Subcutaneous adipose tissue (tissue), 4 donors: ENCODE results near the gene KCTD11. TPM values are rescaled to one million over a fixed set of nuclear protein-coding genes. Genes with fewer than 3 reads are reported as not detected.

ENCODE experiments used
- CTCF ChIP-seq: fragments of 450-650 bp; IDR thresholded peaks from one replicate; pipeline ENCODE4 v1.5.1; 2016; ENCODE audit warnings: low read depth, mild to moderate bottlenecking, control low read depth, antibody characterized with exemption, moderate library complexity
- total RNA-seq, 4 donors: library from RNA; depleted of rRNA; stranded (reverse); fragments of >200 nt; gene quantifications; one replicate each; pipeline ENCODE4 v1.1.0, GENCODE V29; 2016

The KCTD11 gene
- total RNA-seq, 4 donors from 2014 or later: 4.9 to 13.8 (median 7.2) TPM

- no peak for TF ChIP-seq CTCF
These were observed 25.8 kb upstream of the KCTD11 start for GRCh38 chr17:7326186-7326585.

DNA sequence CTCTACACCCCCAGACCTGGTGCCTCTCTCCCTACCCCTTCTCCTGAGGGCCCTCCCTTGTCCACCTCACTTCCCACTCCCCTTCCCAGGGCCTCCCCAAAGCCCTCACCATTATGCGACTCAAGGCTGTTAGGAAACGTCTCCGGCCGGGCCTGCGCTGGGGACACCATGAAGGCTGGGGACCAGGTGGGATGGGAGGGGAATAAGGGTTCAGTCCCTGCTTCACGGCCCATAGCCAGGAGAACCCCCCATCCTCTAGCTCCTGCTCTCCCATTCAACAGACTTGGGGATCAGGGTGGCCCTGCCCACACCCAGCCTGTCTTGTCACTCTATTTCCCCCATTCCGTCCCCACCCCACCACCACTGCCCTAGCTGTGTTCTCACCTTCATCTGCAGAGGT, 24.9 kb upstream of the KCTD11 start:
- no peak for TF ChIP-seq CTCF

GRCh38 chr17:7327501-7327900, 24.5 kb upstream of the KCTD11 start:
- TF ChIP-seq CTCF: no peak

- no peak for TF ChIP-seq CTCF
These were observed 24.0 kb upstream of the KCTD11 start for GRCh38 chr17:7328009-7328408.

DNA sequence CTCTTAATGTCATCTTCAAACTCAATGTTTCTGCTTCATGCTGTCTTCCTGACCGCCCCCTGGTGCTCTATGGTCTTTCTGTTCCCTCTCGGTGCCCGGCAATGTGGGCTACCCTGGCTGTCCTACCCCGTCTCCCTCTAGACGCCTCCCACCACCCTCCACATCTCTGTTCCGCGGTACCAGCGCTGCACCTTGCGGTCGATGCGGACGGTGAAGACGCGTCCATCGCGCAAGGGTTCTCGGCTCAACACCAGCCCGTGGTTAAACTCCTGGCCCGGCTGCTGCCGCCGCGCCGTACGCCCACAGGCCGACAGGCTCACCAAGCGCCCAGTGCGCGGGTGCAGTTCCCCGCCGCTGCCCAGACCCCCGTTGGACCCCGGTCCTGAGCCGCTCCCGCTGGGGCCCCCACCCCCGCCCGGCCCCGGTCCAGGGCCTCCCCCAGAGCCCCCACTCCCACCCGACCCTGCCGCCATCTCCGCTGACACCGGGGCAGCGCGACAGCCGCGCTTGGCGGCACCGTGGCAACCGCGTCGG, 23.1 kb upstream of the KCTD11 start, which contains the start of gene NEURL4:
Gene NEURL4 (minus strand): TSS at position 496 of the 534 bp plus-strand sequence. CDS start 23 bp downstream, at position 473.
- TF ChIP-seq CTCF: no peak

DNA sequence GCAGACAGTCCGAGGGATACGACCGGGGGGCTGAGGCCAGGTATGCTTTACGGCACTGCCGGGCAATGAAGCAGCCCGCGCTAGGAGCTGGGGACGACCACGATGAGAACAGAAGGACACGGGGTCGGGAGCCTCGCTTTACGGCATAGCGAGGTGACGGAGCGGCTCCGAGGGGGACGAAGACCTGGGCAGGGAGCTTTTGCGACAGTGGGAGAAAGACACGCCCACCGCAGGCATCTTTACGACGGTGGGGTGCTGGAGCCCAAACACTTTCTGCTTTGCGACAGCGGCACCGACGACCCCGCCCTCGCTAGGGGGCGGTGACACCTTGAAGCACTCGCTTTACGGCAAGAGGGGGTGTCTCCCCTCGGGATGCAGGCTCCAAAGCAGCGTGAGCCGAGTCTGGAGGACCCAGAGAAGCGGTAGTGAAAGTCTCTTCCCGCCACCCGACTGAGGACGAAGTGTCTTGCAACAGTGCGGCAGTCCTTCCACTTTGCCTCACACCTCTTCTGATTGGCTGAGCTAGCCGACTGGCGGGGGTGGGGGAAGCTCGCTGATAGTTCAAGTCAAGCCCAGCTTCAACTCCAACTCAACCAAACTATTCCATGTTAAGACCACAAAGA, 22.5 kb upstream of the KCTD11 start:
- TF ChIP-seq CTCF: no peak

DNA sequence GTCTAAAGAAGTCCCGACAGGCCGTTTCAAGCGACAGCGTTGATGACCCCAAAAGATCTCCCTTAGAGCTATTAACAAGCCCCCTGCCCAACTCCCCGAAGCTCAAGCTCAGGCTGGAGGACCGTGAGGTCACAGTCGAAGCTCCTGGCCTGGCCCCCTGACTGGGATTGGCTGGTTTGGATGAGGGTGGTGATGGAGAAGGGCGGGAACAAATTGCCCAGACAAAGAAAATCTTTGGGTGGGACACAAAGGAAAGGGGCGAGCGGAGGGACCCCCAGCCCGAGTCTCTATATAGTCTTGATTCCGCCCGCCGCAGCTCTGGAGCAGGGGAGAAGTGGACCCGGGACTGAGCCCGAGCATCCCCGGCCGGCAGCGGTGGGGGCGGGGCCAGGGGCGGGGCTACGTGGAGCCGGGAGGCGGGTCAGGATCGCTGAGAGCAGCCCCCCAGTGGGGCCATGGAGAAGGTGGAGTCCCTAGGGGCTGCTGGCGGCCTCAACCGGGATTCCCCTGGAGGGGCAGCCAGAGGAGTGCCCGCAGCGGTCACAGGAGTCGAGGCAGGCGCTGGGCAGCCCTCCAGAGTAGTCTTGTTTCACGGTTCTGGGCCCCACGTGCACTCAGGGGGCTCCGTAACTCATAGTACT, 21.8 kb upstream of the KCTD11 start:
- TF ChIP-seq CTCF: no peak
